C1 segment of cervical spinal cord (tissue), 14 donors: ENCODE data around the gene LARP6.
"Not testable (repeated sequence)": the region's sequence is repeated elsewhere in the genome, so short reads cannot be mapped to it uniquely, and the experiment has no call there.

Experiments
- DNase-seq, 14 donors: peaks; one replicate each; lab custom pipeline; 2025; lab: John Stamatoyannopoulos, UW

The LARP6 gene

DNA sequence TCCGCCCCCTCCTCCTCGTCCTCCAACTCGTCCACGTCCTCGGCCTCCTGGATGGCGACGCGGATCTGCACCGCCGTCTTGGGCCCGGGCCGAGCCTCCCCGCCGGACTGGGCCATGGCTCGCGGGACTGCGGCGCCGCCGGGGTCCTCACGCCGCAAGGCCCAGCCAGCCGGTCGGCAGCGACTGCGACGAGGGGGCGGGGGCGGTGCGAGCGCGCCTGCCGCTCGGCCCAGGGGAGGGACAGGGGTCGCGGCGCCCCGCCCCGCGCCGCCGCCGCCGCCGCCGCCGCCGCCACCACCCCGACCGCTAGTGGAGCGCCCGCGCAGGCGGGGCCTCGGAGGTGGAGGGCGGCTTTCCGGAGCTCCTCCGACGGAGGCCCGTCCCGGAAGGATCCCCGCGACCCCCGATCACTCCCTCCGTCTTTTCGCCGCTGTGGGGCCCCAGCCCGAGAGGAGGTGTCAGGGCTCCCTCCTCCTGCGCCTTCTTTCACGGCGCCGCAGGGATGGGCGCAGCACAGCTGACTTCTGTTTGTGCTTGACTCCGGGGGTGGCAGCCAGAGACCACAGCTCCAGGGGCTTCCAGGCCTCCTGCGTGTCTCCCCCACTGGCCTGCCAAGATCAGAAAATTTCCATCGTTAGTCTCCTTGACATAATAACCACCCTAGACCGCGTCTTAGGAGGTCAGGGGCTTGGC lies at the start of gene LARP6:
Gene LARP6 (minus strand): TSS at position 185 of the 693 bp plus-strand sequence. CDS start 69 bp downstream, at position 116.
- peak in 10 of 14 donors; percentile 37 to 84 (median 66) for DNase-seq

DNA sequence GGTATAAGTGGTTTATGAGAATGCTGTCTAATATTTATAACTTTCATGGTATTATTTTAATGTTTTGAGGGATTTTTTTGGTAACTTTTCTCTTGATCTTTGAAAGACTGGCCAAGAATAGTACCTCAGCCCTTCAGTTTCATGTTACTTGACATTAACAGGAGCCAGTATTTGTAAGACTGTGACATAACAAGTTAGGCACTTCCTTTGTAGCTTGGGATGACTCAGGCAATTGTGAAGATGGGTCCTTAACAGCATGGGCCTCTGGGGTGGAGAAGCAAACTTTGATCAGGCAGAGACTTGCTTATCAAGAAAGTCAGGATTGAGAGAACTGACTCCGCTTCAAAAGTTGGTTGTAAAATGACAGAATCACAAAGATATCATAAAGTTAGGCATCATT lies 48.1 kb upstream of the LARP6 start:
- DNase-seq, result no peak

DNA sequence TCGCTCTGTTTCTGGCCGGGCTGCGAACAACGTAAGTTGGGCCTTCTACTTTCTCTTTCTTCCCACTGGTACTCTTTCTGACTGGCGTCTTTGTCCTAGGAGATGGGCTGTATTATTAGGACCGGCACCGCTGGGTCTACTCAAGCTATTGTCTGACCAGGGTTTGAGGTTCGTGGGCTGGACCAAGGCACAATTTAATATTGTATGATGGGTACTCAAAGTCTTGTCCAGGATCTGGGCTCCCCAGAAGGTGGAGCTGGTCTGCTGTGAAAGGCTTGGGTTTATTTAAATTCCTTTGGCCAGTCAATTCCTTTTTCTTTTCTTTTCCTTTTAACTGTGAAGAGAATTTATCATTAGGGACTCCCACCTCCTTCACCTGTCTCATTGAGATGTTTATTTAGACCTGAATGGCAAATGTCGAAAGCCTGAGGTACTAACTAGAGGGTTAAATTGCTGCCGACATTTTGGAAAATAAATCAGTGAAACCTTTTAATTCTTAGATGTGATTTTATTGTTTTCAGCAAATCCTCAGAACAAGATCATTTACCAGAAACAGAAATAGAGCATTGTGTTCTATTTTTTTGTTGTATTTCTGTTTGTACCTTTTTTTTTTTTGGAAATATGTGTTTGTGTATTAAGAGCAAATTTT lies 39.1 kb upstream of the LARP6 start:
- peak in 1 of 14 donors; percentile 90 for DNase-seq

DNA sequence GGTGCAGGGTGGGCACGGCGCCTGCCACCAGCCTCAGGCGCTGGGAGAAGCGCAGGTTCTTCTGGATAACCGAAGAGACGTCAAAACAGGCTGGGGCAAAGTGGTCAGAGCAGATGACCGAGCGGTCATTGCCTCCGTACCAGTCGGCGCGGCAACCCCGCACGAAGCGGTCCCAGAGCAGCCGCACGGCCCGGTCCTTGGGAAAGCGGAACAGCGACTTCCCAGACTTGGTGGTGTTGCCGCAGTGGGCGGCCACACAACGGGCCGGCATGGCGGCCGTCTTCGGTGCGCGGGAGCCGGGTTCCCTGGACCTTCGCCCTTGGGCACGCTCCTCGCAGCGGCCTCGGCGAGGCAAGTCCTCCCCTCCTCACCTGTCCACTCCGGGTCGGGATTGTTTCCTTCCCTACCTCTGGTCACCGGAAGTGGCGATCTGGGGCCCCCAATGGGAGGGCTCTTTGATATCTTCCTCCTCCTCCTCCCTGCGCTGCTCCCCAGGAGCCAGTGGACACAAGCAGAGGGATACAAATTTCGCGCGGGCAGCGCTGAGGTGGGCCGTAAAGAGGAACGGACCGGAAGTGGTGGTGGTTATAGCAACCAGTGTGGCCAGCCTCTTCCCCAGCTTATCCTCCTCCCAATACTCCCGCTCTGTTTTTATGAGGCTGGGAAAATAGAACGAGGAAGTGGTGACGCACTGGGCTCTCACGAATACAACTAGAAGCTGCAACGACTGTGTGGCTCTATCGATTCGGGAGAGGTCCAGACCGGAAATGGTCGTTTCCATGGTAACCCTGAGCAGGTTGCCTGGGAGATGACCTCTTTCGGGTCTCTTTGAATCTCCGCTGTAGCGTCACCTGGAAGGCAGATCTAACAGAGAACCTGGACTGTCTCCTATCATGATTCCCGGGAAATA lies 38.3 kb upstream of the LARP6 start, which contains the start of the genes LRRC49 and THAP10:
Gene LRRC49 (plus strand): TSS at position 825 of the 910 bp plus-strand sequence. CDS start 69 bp downstream, at position 894.
Gene THAP10 (minus strand): TSS at position 432 of the 910 bp plus-strand sequence. CDS start 161 bp downstream, at position 271.
- DNase-seq, result peak; percentile 21 to 99 (median 87)

DNA sequence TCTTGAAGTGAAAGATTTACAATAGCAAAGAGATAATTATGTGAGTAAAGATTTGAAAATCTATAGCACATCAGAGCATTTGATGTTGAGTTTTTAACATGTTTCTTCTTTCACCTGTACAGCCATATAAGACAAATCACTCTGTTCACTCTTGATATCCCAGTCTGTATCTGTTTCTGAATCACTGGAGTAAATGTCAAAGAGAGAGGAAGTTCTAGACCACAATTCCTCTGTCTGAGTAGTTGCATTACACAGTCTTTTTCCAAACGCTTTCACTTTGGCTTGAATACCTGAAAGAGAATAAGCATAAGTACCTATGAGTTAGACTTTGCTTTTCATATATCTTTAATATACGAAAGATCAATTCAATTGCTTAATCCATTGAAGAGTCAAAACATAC lies 28.4 kb upstream of the LARP6 start:
- no peak for DNase-seq

DNA sequence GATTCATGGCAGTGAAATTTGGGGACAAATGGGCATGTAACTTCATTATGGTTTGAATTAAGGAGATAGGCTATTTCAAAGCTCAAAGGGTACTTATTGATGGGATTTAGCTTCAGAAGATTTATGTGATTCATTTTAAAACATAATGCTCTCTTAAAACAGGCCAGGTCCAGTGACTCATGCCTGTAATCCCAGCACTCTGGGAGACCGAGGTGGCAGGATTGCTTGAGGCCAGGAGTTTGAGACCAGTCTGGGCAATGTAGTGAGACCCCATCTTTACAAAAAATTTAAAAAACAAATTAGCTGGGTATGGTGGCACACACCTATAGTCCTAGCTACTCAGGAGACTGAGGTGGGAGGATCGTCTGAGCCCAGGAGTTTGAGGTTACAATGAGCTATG lies 26.8 kb upstream of the LARP6 start:
- no peak for DNase-seq

DNA sequence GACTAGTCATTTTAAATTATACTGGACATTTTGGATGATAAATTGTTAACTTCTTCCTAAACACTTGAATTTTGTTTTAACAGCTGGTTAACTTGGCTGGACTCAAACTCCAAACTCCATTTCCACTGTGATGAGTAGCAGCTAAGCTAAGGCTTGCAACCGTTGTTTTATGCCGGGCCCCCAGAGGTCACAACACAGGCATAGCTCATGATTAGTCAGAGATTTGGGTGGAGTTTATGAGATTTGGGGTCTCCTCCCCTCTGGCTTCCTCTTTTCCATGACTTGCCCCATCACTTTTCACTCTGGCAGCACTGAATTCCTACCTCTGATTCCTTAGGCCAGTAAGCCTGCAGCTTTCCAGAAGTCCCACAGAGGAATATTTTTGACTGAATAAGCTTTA lies 25.4 kb upstream of the LARP6 start:
- no peak for DNase-seq

DNA sequence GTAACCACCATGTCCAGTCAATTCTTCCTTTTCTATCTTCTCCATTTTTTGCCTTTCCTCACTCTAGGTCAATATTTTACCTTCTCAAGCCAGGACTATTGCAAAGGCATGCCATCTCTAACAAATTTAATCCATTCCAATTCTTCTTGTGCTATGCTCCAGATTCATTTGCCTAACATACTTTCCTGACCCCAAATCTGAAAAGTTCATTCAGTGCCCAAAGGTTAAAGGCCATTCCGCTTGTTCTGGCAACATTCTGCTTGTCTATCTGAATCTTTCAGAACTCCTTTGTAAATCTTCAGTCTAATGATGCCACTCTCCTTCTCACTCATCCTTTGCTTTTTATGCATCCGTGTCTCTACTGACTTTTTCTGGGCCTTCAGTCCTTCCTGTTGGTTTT lies 22.7 kb upstream of the LARP6 start:
- DNase-seq, result no peak

DNA sequence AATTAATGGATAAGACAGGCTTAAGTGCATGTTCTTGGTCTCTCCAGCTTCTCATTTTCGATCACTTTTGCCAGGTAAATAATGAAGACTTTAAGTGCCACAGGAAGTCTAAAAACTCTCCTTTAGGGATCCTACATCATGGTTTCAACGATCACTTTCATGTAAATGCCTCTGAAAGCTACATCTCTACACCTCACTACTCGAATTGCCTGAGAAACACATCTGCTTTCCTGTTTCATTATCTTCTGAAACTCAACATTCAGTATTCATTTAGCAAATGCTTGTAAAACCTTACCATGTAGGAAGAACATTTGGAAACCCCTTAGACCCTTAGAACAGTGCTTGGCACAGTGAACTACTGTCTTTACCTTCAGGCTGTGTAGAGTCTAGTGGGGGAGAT lies 22.1 kb upstream of the LARP6 start:
- no peak for DNase-seq

DNA sequence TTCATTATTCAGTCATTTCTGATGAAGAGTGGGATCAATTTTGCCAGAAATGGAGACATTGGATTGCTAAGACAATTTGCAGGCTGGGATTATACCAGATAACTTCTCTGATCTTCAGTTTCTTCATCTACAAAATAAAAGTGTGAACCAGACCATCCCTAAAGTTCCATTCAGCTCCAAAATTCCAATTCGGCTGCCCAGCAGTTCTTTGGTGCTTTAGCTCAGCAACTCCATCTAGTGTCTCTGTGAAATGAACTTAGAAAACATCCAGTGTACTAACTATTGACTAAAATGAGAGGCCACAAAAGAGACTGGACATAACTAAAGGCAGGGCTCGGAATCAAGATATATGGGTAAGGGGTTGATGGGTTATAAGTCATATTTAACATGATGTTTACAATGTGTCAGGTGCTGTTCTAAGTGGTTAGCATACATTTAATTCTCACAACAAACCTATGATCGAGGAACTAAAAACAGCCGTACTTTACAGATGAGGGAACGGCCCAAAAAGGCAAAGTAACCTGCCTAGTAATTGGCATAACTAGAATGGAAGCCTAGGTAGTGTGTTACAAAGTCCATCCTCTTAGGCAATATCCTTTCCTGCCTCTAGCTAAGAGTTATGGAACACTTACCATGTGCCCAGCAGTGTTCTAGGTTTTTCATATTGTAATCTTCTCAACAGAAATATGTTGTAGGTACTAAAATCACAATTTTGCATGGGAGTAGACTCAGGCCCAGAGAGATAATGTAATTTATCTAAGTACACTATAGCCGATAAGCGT lies 21.2 kb upstream of the LARP6 start:
- peak in 1 of 14 donors; percentile 24 for DNase-seq

DNA sequence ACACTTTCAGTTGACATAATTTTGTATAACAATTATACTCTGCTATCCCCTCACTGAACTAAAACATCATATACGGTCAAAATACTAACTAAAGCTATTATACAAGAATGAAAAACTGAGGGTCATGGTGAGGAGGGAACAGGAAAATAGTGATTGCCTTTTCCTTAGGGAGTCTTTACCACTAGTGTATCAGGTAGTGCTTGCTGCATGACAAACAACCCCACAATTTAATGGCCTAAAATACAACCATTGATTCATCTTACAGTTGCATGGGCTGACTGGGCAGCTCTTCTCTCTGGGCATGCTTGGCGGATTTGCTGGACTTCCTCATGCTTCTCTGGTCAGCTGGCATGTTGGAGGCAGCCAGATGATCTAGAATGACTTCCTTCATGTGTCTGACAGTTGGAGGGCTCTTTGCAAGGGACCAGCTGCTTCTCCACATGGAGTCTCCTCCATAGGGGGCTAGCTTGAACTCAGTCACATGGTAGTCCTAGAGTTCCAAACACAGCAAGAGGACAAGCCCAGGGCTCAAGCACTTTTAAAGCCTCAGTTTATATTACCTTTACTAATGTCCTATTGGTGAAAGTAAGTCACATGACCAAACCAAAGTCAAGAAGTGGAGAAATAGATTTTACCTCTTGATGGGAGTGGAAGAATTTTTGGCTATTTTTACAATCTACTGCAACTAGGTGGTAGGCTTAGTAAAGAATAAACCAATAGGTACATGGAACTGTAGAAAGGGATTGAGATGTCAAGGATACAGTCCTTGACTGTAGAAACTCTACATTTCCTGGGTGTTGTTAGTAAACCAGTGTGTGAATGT lies 19.5 kb upstream of the LARP6 start:
- DNase-seq, result no peak

DNA sequence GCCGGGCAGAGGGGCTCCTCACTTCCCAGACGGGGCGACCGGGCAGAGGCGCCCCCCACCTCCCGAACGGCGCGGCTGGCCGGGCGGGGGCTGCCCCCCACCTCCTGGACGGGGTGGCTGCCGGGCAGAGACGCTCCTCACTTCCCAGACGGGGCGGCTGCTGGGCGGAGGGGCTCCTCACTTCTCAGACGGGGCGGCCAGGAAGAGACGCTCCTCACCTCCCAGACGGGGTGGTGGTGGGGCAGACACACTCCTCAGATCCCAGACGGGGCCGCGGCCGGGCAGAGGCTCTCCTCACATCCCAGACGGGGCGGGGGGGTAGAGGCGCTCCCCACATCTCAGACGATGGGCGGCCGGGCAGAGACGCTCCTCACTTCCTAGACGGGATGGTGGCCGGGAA lies 17.5 kb upstream of the LARP6 start:
- not testable (repeated sequence) for DNase-seq

DNA sequence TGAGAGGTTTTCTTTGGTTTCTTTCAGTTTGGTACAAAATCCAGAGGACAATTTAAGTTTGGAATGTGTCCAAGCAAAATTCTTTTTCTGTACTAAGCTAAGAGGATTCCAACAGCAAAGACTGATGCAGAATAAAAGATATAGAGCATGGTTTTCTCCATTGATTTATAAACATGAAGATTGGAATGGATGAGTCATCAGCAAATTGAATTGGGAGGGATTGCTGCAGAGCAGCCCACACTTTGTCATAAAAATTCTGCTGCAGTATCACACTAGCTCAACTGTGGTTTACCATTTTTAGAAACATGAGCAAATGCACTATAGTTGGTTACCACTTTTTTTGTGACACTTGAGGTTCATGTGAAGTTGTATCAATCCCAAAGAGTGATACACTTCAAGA lies 16.1 kb upstream of the LARP6 start:
- no peak for DNase-seq

DNA sequence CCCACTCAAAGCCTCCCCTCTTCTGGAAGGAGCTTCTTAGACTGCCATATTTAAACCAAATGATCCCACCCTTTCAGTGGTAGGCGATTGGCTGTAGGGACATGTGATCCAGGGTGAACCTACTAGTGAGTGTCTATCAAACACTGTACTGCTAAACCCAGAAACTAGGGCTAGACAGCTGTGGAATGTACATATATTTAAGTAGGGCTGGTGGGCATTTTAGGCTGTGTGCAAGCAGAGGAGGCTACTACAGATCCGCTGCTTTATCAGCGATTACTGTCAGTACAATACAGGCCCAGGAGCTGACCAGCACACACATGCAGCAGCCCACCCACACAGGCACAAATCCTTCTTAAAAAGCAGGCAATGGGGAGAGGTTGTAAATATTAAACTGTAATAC lies 15.4 kb upstream of the LARP6 start:
- DNase-seq, result peak in 1 of 14 donors; percentile 32

DNA sequence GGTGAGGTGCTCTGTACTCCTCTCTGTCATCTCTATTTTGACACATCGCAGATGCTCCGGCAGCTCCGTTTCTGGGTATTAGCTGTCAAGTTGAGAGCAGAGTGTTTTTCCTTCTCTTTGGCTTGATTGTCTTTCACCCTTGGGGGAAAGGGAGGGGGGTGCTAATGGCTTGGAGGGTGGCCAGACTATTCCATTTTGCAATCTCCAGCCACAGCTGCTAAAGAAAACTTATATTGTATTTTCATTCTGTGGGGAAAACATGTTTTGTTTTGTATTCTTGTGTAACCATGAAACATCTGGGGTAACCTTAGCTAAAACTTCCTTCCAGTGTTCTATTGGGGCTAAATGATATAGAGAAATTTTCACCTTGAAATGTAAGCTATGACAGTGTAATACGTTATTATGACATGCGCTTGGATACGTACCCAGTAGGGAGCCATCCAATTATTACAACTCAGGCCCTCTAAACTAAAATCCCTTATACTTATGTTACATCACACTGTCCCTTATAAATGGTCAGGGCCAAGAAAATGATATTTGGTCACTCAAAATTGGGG lies 14.0 kb upstream of the LARP6 start:
- peak in 1 of 14 donors; percentile 41 for DNase-seq

DNA sequence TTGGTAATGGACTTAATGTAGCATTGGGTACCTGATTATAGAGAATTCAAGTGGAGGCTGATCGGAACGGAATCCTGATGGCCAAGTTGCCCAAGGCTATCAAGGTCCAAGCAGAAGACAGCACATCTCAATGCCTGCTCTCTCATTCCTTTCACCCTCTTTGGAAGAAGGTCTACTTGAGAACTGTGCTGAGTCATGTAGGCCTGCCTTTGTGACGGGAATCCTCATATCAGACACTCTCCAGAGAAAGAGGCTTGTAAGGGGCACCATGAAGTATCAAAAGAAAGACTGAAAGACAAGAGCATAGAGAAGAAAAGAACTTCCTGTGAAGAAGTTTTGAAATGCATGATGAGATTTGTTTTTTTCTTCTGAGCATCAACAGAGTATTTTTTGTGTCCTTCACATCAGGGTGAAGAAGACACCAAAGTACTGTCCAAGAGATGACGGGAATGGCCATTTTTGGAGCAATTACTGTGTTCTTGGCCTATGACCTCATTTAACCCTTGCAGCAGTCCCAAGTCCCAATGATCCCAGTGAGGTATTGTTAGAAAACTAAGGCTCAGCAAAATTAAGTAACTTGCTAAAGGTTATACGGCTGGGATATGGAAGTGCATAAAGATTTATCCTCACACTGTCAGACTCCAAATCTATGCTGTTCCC lies 13.2 kb upstream of the LARP6 start:
- DNase-seq, result no peak

DNA sequence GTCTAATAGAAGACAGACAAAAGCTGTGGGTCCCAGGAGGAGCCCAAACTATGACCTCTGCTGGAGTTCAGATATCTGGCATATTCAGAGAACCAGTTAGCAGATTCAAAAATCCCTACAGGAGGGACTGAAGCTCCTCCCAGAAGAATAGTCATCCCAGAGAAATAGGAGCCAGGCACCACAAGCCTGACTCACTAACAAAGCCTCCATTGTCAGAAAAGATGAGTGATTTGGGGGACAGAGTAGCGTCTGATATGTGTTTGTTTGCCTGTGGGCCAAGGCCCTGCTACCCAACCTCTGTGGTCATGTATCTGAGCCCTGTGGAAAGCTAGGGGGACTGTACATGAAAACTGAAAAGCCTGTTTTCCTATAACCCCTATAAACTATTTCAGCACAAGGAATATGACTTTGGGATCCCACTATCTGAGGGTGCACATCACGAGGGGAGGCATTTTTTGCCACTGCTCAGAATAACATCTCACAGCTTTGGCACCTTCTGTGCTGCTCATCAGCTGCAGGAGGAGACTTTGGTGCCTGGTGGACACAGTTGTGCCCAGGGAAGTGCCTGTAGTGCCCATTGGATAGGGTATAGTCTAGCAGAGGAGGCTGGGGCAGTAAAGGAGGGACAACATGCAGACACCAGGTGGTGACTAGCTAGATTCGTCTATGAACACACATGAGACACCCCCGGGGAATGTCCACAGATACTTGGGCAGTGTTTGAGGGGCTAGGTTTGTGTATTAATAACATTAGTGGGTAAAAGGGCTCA lies 9.7 kb upstream of the LARP6 start:
- peak in 10 of 14 donors; percentile 8 to 83 (median 59) for DNase-seq

DNA sequence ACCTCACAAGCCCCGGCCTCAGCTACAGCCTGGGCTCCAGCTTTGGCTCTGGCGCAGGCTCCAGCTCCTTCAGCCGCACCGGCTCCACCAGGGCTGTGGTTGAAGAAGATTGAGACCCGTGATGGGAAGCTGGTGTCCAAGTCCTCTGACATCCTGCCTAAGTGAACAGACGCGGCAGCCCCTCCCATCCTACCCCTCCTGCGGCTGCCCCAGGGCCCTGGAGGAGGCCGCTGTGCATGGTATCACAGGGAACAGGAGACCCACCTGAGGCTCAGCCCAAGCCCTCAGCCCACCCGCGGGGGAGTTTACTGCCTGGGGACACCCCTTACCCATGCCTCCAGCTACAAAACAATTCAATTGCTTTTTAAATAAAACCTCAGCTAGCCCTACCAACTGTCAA lies 6.0 kb upstream of the LARP6 start:
- DNase-seq, result no peak
